Activated B cell treated with CpG ODN at 0.5 μM for 24 hours (primary cell): Measurements from ENCODE around the gene PRKAB1. TPM values are rescaled to one million over a fixed set of nuclear protein-coding genes. Genes with fewer than 3 reads are reported as not detected.

Experiments used
- ATAC-seq: fragments of 200-7000 bp; cut with Tn5 transposase; one replicate; pipeline ENCODE4 v1.10.0; 2021; ENCODE audit warnings: low read depth, mild to moderate bottlenecking, moderate library complexity
- CTCF ChIA-PET: fragments of 350-600 bp; sonication (Branson Sonifier 250); formaldehyde crosslinking; loops from one replicate; lab custom pipeline; 2021; ENCODE audit warnings: antibody characterized with exemption; lab: Charles Lee
- POLR2A ChIA-PET: fragments of 350-600 bp; sonication (Branson Sonifier 250); formaldehyde crosslinking; loops from one replicate; lab custom pipeline; 2021; ENCODE audit warnings: antibody characterized with exemption; lab: Charles Lee
- DNase-seq: peaks from one replicate; pipeline ENCODE4 v3.0.0; 2022
- H3K27ac Mint-ChIP-seq: one replicate; pipeline ENCODE4 v1.8.0; 2020; ENCODE audit warnings: mixed read lengths
- H3K27me3 Mint-ChIP-seq: one replicate; pipeline ENCODE4 v1.8.0; 2021; ENCODE audit warnings: mixed read lengths
- H3K36me3 Mint-ChIP-seq: one replicate; pipeline ENCODE4 v1.8.0; 2021; ENCODE audit warnings: low read depth, mixed read lengths
- H3K4me1 Mint-ChIP-seq: one replicate; pipeline ENCODE4 v1.8.0; 2021; ENCODE audit warnings: mixed read lengths
- H3K4me3 Mint-ChIP-seq: one replicate; pipeline ENCODE4 v1.8.0; 2020; ENCODE audit warnings: mild to moderate bottlenecking, mixed read lengths
- H3K9me3 Mint-ChIP-seq: one replicate; pipeline ENCODE4 v1.8.0; 2020; ENCODE audit warnings: mixed read lengths
- CTCF ChIP-seq: fragments of 200-600 bp; IDR thresholded peaks from one replicate; pipeline ENCODE4 v1.8.0; 2022; ENCODE audit warnings: antibody characterized with exemption, mild to moderate bottlenecking
- intact Hi-C: fragments of 100-400 bp; cut with micrococcal nuclease; formaldehyde crosslinking; loops from one replicate; pipeline ENCODE4 v1.15.1; 2024
- total RNA-seq: library from RNA; stranded (reverse); gene quantifications from 2 replicates; pipeline ENCODE4 v1.2.3, GENCODE V29; 2022

PRKAB1 gene
- total RNA-seq, 1 donor from 2014 or later: 49.1 TPM

GRCh38 chr12:119634743-119635142 is 33.2 kb upstream of the PRKAB1 start:
- H3K4me3 Mint-ChIP-seq: no peak overlapping the region
- ChIA-PET POLR2A (no interaction called here), CTCF (no interaction called here)
- H3K36me3 Mint-ChIP-seq: no peaks in the 10 kb centered on the region
- no peak overlapping the region for H3K27ac Mint-ChIP-seq
- H3K27me3 Mint-ChIP-seq: peaks cover 23% of the 10 kb centered on the region
- TF ChIP-seq CTCF: no peak
- H3K4me1 Mint-ChIP-seq: no peaks in the 10 kb centered on the region
- intact Hi-C loops: no loop called here
- H3K9me3 Mint-ChIP-seq: no peaks in the 10 kb centered on the region
- ATAC-seq (no peak), DNase-seq (no peak)

- intact Hi-C loops: no loop called here
- H3K27me3 Mint-ChIP-seq: peaks cover 18% of the 10 kb centered on the region
- no peak overlapping the region for H3K4me3 Mint-ChIP-seq
- ATAC-seq (no peak), DNase-seq (no peak)
- no peaks in the 10 kb centered on the region for H3K4me1 Mint-ChIP-seq
- H3K27ac Mint-ChIP-seq: no peak overlapping the region
- POLR2A ChIA-PET: no interaction called here
- CTCF ChIA-PET: interaction anchor here (1.7 kb wide), 1 partner anchor 16 kb away, joined by 4 read pairs; no protein-coding TSS in a partner anchor
- H3K9me3 Mint-ChIP-seq: no peaks in the 10 kb centered on the region
- no peaks in the 10 kb centered on the region for H3K36me3 Mint-ChIP-seq
- TF ChIP-seq CTCF: no peak
These were observed 24.9 kb upstream of the PRKAB1 start for GRCh38 chr12:119642986-119643385.

GRCh38 chr12:119644930-119645329 is 23.0 kb upstream of the PRKAB1 start:
- intact Hi-C loops: no loop called here
- H3K36me3 Mint-ChIP-seq: no peaks in the 10 kb centered on the region

GRCh38 chr12:119645535-119646059 is 22.3 kb upstream of the PRKAB1 start:
- intact Hi-C loops: no loop called here
- POLR2A ChIA-PET: no interaction called here
- Mint-ChIP-seq H3K4me1 (no peaks in the 10 kb centered on the region), H3K27me3 (peaks cover 14% of the 10 kb centered on the region), H3K4me3 (no peak overlapping the region), H3K27ac (no peak overlapping the region), H3K36me3 (no peaks in the 10 kb centered on the region), H3K9me3 (no peaks in the 10 kb centered on the region)
- TF ChIP-seq CTCF: no peak
- no peak for DNase-seq
- CTCF ChIA-PET: interaction anchor here (0.6 to 1.2 kb wide), 2 partner anchors 13 to 259 kb away, joined by 3 to 4 read pairs; no protein-coding TSS in a partner anchor
- ATAC-seq: no peak

More at GRCh38 chr12:119644930-119645329, 23.0 kb upstream of the PRKAB1 start:
- Mint-ChIP-seq H3K4me1 (no peaks in the 10 kb centered on the region), H3K4me3 (no peak overlapping the region), H3K27me3 (peaks cover 14% of the 10 kb centered on the region), H3K9me3 (no peaks in the 10 kb centered on the region), H3K27ac (no peak overlapping the region)
- POLR2A ChIA-PET: no interaction called here
- TF ChIP-seq CTCF: no peak
- ATAC-seq: no peak
- DNase-seq: no peak
- CTCF ChIA-PET: interaction anchor here (1.2 kb wide), 1 partner anchor 14 kb away, joined by 4 read pairs; no protein-coding TSS in a partner anchor

GRCh38 chr12:119649202-119649808 is 18.6 kb upstream of the PRKAB1 start:
- intact Hi-C loops: no loop called here
- Mint-ChIP-seq H3K27me3 (peaks cover 7% of the 10 kb centered on the region), H3K9me3 (peaks cover 12% of the 10 kb centered on the region), H3K27ac (no peak overlapping the region), H3K36me3 (no peaks in the 10 kb centered on the region), H3K4me1 (no peaks in the 10 kb centered on the region), H3K4me3 (no peak overlapping the region)
- DNase-seq: no peak
- TF ChIP-seq CTCF: peak; percentile 68
- ChIA-PET CTCF (interaction anchor here (1.1 kb wide), 1 partner anchor 57 kb away, joined by 3 read pairs; no protein-coding TSS in a partner anchor), POLR2A (interaction anchor here (0.7 kb wide), 1 partner anchor 30 kb away, joined by 7 read pairs; no protein-coding TSS in a partner anchor)
- ATAC-seq: no peak
